A549 (cell line): ENCODE data around the gene NAA25.

Experiments used
- CEBPB ChIP-seq, 2 experiments: fragments of >200 bp in 1 of 2; sonication (Bioruptor Twin) in 1 of 2; formaldehyde crosslinking in 1 of 2; IDR thresholded peaks; 2 replicates each; pipeline ENCODE4 v1.6.1; 2012 to 2016
- CTCF ChIP-seq: fragments of >200 bp; sonication (Bioruptor Twin); formaldehyde crosslinking; IDR thresholded peaks from 3 replicates; pipeline ENCODE4 v1.5.1; 2016
- EP300 ChIP-seq, 2 experiments: fragments of >200 bp; sonication (Bioruptor Twin); formaldehyde crosslinking; IDR thresholded peaks; 2 replicates in 1 of 2; 3 replicates in 1 of 2; pipeline ENCODE4 v1.6.1; 2016 to 2017
- MAX ChIP-seq: IDR thresholded peaks from 2 replicates; pipeline ENCODE4 v1.6.1; 2012
- NFE2L2 ChIP-seq: fragments of 150-350 bp; conservative IDR thresholded peaks from 2 replicates; pipeline ENCODE4 v1.6.1; 2014; ENCODE audit warnings: low read length

GRCh38 chr12:112011685-112012084 lies 96.9 kb downstream of the NAA25 start:
- TF ChIP-seq NFE2L2 = no peak
- TF ChIP-seq EP300 (IDR thresholded peaks at IDR 0.05) = no peak
- no peak for TF ChIP-seq CTCF
- TF ChIP-seq MAX = no peak
- TF ChIP-seq CEBPB (IDR thresholded peaks at IDR 0.05) = no peak
